DMS53 treated with DMSO at 0.1 percent for 48 hours (cell line): ENCODE measurements around the gene NRTN.
"Not testable (repeated sequence)": the region's sequence is repeated elsewhere in the genome, so short reads cannot be mapped to it uniquely, and the experiment has no call there.

Source experiments
- DNase-seq: peaks from one replicate; lab custom pipeline; 2025; ENCODE audit not compliant: unreplicated experiment; lab: John Stamatoyannopoulos, UW

The NRTN gene

DNA sequence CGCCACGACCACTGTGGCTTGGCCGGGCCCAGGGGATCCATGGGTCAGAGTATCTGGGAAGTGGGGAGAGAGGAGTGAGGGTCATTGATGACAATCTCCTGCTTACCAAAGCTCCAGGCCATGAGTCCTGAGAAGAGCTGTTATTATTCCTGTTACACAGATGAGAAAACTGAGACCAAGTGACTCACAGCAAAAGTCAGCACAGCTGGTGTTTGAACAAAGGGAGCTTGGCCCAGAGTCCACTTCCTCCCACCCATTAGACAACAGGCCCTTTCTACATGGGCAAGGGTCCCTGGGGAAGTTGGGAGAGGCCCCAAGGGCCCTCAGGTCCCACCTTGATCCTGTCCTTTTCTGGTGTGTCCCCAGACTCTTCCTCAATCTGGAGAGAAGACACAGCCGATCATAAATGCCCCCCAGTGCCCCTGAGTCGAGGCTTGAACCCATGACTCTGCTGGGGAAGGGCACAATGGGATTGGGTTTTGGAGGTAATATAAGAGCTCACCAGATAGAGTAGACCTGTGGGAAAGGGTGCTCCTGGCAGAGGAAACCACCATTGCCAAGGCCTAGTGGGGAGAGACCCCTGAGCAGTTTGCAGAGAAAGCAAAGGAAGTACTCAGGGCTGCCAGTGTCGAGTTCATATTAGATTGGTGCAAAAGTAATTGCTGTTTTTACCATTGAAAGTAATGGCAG, 27.8 kb downstream of the NRTN start:
- no peak for DNase-seq

GRCh38 chr19:5837761-5838352, 33.0 kb downstream of the NRTN start:
- DNase-seq = no peak

- no peak for DNase-seq
Measured at GRCh38 chr19:5838353-5839064, 33.6 kb downstream of the NRTN start.

DNA sequence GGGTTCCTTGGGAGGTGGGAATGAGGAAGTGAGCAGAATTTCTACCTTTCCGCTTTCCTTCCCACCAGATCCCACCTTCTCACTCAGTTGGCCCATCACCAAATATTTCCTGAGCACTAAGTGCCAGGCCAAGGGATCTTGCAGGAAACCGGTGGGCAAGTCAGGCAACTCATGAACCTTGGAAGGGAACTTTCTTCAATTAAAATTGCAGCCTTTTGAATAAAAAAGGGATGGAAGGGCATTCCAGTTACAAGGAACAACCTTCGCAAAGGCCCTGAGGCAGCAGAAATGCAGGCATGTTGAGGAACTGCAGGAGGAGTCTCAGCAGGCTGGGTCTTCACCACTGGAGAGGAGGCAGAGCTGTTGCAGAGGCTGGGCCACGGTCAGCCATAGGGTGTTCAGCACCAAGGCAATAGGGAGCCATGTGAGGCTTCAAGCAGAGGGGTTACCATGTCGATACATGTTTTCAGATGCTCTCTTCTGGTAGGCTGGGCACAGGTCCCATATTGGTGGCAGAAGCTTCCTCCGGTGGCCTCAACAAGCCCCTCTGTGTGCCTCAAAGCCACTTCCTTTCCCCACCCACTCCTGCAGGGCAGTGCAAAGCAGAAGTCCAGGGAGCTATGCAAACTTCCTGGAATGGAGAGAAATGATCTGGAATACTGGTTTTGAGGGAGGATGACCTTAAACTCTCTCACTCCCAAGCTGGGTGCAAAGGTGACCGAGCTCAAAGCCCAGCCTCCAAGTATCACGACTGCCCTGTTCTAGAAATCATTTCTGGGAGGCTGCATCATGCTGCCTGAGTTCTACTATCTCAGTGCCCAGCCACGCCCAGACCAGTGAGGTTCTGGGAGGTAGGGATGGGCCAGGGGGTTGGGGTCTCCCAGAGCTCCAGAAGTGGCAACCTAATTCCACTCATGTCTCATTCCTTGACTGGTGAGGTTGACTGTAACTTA, 34.5 kb downstream of the NRTN start, which contains the start of gene FUT6:
FUT6 (minus strand) TSS at position 638 of the 953 bp plus-strand sequence. CDS start 7,135 bp downstream, outside the sequence.
- no peak for DNase-seq

- DNase-seq = not testable (repeated sequence)
Measured at GRCh38 chr19:5841735-5842111, 36.9 kb downstream of the NRTN start.

- no peak for DNase-seq
Measured at GRCh38 chr19:5843295-5843927, 38.5 kb downstream of the NRTN start.

GRCh38 chr19:5844456-5845433, 39.9 kb downstream of the NRTN start:
- DNase-seq = no peak

GRCh38 chr19:5847846-5848245, 43.0 kb downstream of the NRTN start:
- DNase-seq = not testable (repeated sequence)

DNA sequence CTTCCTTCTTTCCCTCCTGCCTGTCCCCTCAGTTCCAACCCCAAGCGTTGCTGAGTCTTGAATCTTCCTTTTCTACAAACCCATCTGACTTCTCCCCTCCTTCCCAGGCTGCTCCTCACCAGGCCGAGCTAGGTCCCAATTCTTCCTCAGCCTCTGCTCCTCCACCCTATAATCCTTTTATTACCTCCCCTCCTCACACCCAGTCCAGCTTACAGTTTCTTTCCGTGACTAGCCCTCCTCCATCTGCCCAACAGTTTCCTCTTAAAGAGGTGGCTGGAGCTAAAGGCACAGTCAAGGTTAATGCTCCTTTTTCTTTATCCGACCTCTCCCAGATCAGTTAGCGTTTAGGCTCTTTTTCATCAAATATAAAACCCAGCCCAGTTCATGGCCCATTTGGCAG, 43.8 kb downstream of the NRTN start:
- DNase-seq = not testable (repeated sequence)

- DNase-seq = no peak
Measured at GRCh38 chr19:5850189-5850588, 45.3 kb downstream of the NRTN start.

- DNase-seq = no peak
Measured at GRCh38 chr19:5850743-5851293, 46.0 kb downstream of the NRTN start.

DNA sequence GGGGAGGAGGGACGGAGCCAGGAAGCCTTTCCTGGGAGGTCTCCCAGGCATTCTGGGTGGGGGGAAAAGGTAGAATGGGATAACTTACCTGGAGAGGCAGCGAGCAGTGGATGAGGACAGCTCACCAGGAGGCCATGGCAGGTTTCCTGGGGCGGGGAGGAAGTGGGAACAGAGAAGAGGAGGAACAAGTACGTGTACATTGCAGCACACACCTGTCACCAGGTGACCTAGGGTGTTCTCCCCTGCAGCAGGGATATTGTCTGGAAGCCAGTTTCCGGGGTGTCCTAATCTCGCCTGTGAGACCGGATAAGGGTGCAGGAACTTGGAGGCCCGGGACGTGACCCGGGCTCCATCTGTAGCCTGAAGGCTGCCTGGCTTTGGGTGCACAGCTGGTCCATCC, 46.4 kb downstream of the NRTN start, which contains the start of gene FUT3:
FUT3 (minus strand) TSS at position 148 of the 400 bp plus-strand sequence.
- DNase-seq = no peak

DNA sequence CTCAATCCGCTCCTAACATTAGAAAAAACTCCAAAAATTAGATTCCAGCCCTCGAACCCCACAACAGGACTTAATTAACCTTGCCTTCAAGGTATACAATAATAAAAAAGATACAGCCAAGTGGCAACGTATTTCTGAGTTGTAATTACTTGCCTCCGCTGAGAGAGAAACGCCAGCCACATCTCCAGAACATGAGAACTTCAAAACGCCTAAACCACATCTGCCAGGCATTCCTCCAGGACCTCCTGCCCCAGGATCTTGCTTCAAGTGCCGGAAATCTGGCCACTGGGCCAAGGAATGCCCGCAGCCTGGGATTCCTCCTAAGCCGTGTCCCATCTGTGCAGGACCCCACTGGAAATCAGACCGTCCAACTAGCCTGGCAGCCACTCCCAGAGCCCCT, 49.3 kb downstream of the NRTN start:
- not testable (repeated sequence) for DNase-seq

DNA sequence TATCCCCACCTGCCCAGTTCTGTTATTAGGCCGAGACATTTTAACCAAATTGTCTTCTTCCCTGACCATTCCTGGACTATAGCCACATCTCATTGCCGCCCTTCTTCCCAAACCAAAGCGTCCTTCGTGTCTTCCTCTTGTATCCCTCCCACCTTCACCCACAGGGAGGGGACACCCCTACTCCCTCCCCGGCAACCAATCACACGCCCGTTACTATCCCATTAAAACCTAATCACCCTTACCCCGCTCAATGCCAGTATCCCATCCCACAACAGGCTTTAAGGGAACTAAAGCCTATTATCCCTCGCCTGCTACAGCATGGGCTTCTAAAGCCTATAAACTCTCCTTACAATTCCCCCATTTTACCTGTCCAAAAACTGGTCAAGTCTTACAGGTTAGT, 50.3 kb downstream of the NRTN start:
- DNase-seq = not testable (repeated sequence)

GRCh38 chr19:5857203-5858081, 52.6 kb downstream of the NRTN start:
- no peak for DNase-seq

GRCh38 chr19:5863030-5863665, 58.3 kb downstream of the NRTN start:
- no peak for DNase-seq

DNA sequence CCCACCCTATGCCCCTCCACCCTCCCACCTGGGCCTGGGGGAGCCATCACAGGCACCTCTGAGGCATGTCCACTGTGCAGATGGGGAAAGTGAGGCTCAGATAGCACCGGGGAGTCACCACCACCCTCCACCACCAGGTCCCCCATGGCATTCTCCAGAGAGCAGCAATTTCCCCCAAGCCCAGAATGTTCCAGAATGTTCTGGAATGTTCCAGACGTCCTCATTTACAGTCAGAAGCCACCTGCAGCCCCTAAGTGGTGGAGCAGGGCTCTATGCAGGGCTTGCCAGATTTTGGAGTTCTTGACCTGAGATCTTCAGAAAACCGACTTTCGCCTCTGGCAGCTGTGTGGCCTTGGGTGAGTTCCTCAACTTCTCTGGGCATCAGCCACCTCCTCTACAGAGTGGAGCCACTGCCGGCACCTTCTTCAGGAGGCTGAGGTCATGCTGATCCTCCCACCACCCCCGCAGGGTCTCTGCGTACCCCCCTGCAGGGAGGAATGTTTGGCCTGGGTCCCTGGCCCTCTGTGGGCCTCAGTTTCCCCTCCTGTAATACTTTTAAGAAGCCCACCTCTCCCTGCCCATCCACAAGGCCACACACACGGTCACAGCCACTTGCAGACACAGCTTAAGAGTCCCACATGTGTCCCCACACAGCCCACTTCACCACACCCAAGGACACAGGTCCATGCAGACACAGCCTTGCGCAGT, 59.3 kb downstream of the NRTN start:
- DNase-seq = no peak
